Heart left ventricle (tissue), 13 donors: ENCODE measurements around the gene MTM1.

Source experiments
- CTCF ChIP-seq, 12 donors: fragments of 200-600 bp; sonication (generic) in 4 of 12; IDR thresholded peaks; one replicate each; pipeline versions ENCODE4 v1.5.0 to v1.8.0; 2018 to 2022; ENCODE audit warnings: antibody characterized with exemption in 12 of 12, mild to moderate bottlenecking in 5 of 12
- POLR2A ChIP-seq, 2 donors: fragments of 450-650 bp; IDR thresholded peaks; one replicate each; pipeline ENCODE4 v1.6.1; 2017; ENCODE audit warnings: antibody characterized with exemption in 2 of 2, mild to moderate bottlenecking in 2 of 2, moderate library complexity in 2 of 2
- donor health status: ischemic (EF 13 %, LVEDD 7.1; RV severe dilation, severe dysfunction).
- donor health status: DM: no; HTN: yes; CAD: no.
- donor health status: DM: no; HTN: no; CAD: no.
- donor health status: ischemic (EF 25% LVEDD 6.9; RV normal size, moderate dysfunction).
- donor health status: ischemic (EF 25% LVEDD 5.7; RV mildly dilated, moderate dysfunction).
- donor health status: ischemic (EF 35%, LVEDD 5.7; RV mildly dilated, moderate dysfunction).
- donor health status: nonischemic (EF 11% LVEDD 7.7; RV severe dilation, severe dysfunction).
- donor health status: DM: yes; HTN: yes; CAD: no.
- donor health status: PGD.
- donor health status: ischemic (EF 29% LVEDD 5.4; RV normal size, mild dysfunction).
- donor health status: nonischemic (EF 23%, LVEDD 6.1; RV moderate dilation, normal function).

- TF ChIP-seq CTCF (IDR thresholded peaks at IDR 0.05) = no peak
- TF ChIP-seq POLR2A (IDR thresholded peaks at IDR 0.05) = peak in 1 of 2 donors; percentile 15
These were observed 20.9 kb upstream of the MTM1 start for GRCh38 chrX:150547375-150548115.
